H1 (cell line): Measurements from ENCODE around the gene GRAMD2A. TPM values are rescaled to one million over a fixed set of nuclear protein-coding genes. Genes with fewer than 3 reads are reported as not detected.

Experiments
- CHD1 ChIP-seq: IDR thresholded peaks from 2 replicates; pipeline ENCODE4 v1.6.1; 2012; ENCODE audit warnings: low read depth, low read length, improper control_type of control experiment
- EP300 ChIP-seq, 2 experiments: IDR thresholded peaks; 1 replicate in 1 of 2; 2 replicates in 1 of 2; pipeline ENCODE4 v1.6.1; 2011 to 2012; ENCODE audit warnings: low read depth in 2 of 2, low read length in 2 of 2, mild to moderate bottlenecking in 2 of 2, borderline replicate concordance in 1 of 2, inconsistent platforms in 1 of 2, moderate library complexity in 1 of 2
- SAP30 ChIP-seq: fragments of 300-600 bp; sonication (generic); IDR thresholded peaks from 2 replicates; pipeline ENCODE4 v1.7.1; 2012; ENCODE audit warnings: low read length, moderate library complexity, mild to moderate bottlenecking, inconsistent platforms; ENCODE audit not compliant: insufficient read depth, insufficient replicate concordance
- polyA plus RNA-seq, 7 experiments: library from polyadenylated mRNA; depleted of rRNA in 3 of 7; stranded (reverse) in 5 of 7; unstranded in 2 of 7; fragments of >200 nt in 5 of 7; fragments of 200-250 nt in 2 of 7; gene quantifications; 1 replicate in 5 of 7; 2 replicates in 1 of 7; 4 replicates in 1 of 7; pipeline versions ENCODE4 v1.2.1 to v1.2.3, GENCODE V29; 2011 to 2013; ENCODE audit warnings: missing spikeins in 2 of 7, mixed read lengths in 2 of 7
- total RNA-seq: library from RNA; stranded (reverse); fragmentation: NEBNext Ultra II Directional; extraction: Animal tissue kit (Norgen Biotek cat#: 25700); gene quantifications from 2 replicates; pipeline ENCODE4 v1.2.1, GENCODE V29; 2021
- TF ChIP-seq, protein P1 (sequence below): fragments of 300-600 bp; sonication (generic); IDR thresholded peaks from 2 replicates; pipeline ENCODE4 v1.7.1; 2012; ENCODE audit warnings: low read length, moderate library complexity, mild to moderate bottlenecking, inconsistent platforms; ENCODE audit not compliant: insufficient replicate concordance

Gene GRAMD2A
- total and polyA plus RNA-seq, 2 of the 8 experiments (the other 6 are each of a cell fraction or from before 2014, with no cell fraction given), result 0.57 to 1.5 TPM

- TF ChIP-seq, protein P1, sequence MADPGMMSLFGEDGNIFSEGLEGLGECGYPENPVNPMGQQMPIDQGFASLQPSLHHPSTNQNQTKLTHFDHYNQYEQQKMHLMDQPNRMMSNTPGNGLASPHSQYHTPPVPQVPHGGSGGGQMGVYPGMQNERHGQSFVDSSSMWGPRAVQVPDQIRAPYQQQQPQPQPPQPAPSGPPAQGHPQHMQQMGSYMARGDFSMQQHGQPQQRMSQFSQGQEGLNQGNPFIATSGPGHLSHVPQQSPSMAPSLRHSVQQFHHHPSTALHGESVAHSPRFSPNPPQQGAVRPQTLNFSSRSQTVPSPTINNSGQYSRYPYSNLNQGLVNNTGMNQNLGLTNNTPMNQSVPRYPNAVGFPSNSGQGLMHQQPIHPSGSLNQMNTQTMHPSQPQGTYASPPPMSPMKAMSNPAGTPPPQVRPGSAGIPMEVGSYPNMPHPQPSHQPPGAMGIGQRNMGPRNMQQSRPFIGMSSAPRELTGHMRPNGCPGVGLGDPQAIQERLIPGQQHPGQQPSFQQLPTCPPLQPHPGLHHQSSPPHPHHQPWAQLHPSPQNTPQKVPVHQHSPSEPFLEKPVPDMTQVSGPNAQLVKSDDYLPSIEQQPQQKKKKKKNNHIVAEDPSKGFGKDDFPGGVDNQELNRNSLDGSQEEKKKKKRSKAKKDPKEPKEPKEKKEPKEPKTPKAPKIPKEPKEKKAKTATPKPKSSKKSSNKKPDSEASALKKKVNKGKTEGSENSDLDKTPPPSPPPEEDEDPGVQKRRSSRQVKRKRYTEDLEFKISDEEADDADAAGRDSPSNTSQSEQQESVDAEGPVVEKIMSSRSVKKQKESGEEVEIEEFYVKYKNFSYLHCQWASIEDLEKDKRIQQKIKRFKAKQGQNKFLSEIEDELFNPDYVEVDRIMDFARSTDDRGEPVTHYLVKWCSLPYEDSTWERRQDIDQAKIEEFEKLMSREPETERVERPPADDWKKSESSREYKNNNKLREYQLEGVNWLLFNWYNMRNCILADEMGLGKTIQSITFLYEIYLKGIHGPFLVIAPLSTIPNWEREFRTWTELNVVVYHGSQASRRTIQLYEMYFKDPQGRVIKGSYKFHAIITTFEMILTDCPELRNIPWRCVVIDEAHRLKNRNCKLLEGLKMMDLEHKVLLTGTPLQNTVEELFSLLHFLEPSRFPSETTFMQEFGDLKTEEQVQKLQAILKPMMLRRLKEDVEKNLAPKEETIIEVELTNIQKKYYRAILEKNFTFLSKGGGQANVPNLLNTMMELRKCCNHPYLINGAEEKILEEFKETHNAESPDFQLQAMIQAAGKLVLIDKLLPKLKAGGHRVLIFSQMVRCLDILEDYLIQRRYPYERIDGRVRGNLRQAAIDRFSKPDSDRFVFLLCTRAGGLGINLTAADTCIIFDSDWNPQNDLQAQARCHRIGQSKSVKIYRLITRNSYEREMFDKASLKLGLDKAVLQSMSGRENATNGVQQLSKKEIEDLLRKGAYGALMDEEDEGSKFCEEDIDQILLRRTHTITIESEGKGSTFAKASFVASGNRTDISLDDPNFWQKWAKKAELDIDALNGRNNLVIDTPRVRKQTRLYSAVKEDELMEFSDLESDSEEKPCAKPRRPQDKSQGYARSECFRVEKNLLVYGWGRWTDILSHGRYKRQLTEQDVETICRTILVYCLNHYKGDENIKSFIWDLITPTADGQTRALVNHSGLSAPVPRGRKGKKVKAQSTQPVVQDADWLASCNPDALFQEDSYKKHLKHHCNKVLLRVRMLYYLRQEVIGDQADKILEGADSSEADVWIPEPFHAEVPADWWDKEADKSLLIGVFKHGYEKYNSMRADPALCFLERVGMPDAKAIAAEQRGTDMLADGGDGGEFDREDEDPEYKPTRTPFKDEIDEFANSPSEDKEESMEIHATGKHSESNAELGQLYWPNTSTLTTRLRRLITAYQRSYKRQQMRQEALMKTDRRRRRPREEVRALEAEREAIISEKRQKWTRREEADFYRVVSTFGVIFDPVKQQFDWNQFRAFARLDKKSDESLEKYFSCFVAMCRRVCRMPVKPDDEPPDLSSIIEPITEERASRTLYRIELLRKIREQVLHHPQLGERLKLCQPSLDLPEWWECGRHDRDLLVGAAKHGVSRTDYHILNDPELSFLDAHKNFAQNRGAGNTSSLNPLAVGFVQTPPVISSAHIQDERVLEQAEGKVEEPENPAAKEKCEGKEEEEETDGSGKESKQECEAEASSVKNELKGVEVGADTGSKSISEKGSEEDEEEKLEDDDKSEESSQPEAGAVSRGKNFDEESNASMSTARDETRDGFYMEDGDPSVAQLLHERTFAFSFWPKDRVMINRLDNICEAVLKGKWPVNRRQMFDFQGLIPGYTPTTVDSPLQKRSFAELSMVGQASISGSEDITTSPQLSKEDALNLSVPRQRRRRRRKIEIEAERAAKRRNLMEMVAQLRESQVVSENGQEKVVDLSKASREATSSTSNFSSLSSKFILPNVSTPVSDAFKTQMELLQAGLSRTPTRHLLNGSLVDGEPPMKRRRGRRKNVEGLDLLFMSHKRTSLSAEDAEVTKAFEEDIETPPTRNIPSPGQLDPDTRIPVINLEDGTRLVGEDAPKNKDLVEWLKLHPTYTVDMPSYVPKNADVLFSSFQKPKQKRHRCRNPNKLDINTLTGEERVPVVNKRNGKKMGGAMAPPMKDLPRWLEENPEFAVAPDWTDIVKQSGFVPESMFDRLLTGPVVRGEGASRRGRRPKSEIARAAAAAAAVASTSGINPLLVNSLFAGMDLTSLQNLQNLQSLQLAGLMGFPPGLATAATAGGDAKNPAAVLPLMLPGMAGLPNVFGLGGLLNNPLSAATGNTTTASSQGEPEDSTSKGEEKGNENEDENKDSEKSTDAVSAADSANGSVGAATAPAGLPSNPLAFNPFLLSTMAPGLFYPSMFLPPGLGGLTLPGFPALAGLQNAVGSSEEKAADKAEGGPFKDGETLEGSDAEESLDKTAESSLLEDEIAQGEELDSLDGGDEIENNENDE, result no peak
- TF ChIP-seq EP300 (IDR thresholded peaks at IDR 0.05; ENCODE audit: borderline replicate concordance in 1 of 2, low read depth in 2 of 2, low read length in 2 of 2), result no peak
- no peak for TF ChIP-seq SAP30
- TF ChIP-seq CHD1, result no peak
Measured at GRCh38 chr15:72131922-72132321, 65.7 kb downstream of the GRAMD2A start (continued).
